K562 (cell line): Measurements from ENCODE around the gene RPRD1B. TPM values are rescaled to one million over a fixed set of nuclear protein-coding genes. Genes with fewer than 3 reads are reported as not detected.

Source experiments
- ARID2 ChIP-seq: fragments of 450-650 bp; IDR thresholded peaks from 2 replicates; pipeline ENCODE4 v1.6.1; 2017; ENCODE audit warnings: antibody characterized with exemption, mild to moderate bottlenecking
- ATF1 ChIP-seq, 2 experiments: fragments of 450-650 bp in 1 of 2; IDR thresholded peaks; 2 replicates each; pipeline ENCODE4 v1.6.1; 2016; ENCODE audit warnings: missing compliant biosample characterization in 1 of 2, missing genetic modification characterization in 1 of 2
- E2F5 ChIP-seq: sonication (generic); formaldehyde crosslinking; IDR thresholded peaks from 2 replicates; pipeline ENCODE4 v1.8.0; 2022; ENCODE audit warnings: mild to moderate bottlenecking, missing genetic modification reagents
- ETV1 ChIP-seq: fragments of 450-650 bp; conservative IDR thresholded peaks from 2 replicates; pipeline ENCODE4 v1.6.1; 2016; ENCODE audit warnings: missing genetic modification characterization, control low read depth, low read depth, missing compliant biosample characterization
- FOXK1 ChIP-seq: sonication (generic); formaldehyde crosslinking; IDR thresholded peaks from 2 replicates; pipeline ENCODE4 v1.8.0; 2022; ENCODE audit warnings: missing genetic modification reagents, mild to moderate bottlenecking, borderline replicate concordance
- LEF1 ChIP-seq: fragments of 450-650 bp; IDR thresholded peaks from 2 replicates; pipeline ENCODE4 v1.6.1; 2016; ENCODE audit warnings: mild to moderate bottlenecking
- MEIS2 ChIP-seq: fragments of 450-650 bp; IDR thresholded peaks from 2 replicates; pipeline ENCODE4 v1.6.1; 2014; ENCODE audit warnings: mild to moderate bottlenecking; ENCODE audit not compliant: partially characterized antibody
- PBX2 ChIP-seq, 2 experiments: IDR thresholded peaks in 1 of 2; conservative IDR thresholded peaks in 1 of 2; 2 replicates each; pipeline ENCODE4 v1.6.1; 2016; ENCODE audit warnings: low read depth in 2 of 2, mild to moderate bottlenecking in 1 of 2, missing compliant biosample characterization in 1 of 2, missing genetic modification characterization in 1 of 2, moderate library complexity in 1 of 2
- POLR2A ChIP-seq: fragments of 450-650 bp; conservative IDR thresholded peaks from 2 replicates; pipeline ENCODE4 v1.6.1; 2016
- SMARCB1 ChIP-seq: IDR thresholded peaks from 2 replicates; pipeline ENCODE4 v1.6.1; 2011; ENCODE audit warnings: improper control_type of control experiment, low read depth; ENCODE audit not compliant: insufficient read length
- SMARCC2 ChIP-seq: fragments of 450-650 bp; IDR thresholded peaks from 2 replicates; pipeline ENCODE4 v1.6.1; 2017; ENCODE audit warnings: antibody characterized with exemption, moderate library complexity, mild to moderate bottlenecking, low read depth
- USF1 ChIP-seq: sonication (generic); formaldehyde crosslinking; IDR thresholded peaks from 2 replicates; pipeline ENCODE4 v1.9.0; 2022; ENCODE audit warnings: mild to moderate bottlenecking, missing genetic modification reagents
- ZNF175 ChIP-seq: fragments of 200-800 bp; sonication (Bioruptor generic); IDR thresholded peaks from 2 replicates; pipeline ENCODE4 v1.6.1; 2016; ENCODE audit warnings: low read depth, mild to moderate bottlenecking, missing genetic modification characterization, missing compliant biosample characterization
- ZNF512 ChIP-seq: IDR thresholded peaks from 2 replicates; pipeline ENCODE4 v1.6.1; 2016; ENCODE audit warnings: missing genetic modification characterization, missing compliant biosample characterization
- polyA plus RNA-seq, 8 experiments: library from polyadenylated mRNA; depleted of rRNA in 4 of 8; stranded (reverse) in 5 of 8; unstranded in 3 of 8; fragments of >200 nt; fragmentation: Nextera tagmentation in 2 of 8; fragmentation: Illumina TruSeq in 1 of 8; extraction: Ambion mirVana in 2 of 8; extraction: Trizol in 1 of 8; gene quantifications; 2 replicates each; pipeline versions ENCODE4 v1.2.1 to v1.2.3, GENCODE V29; 2011 to 2014; ENCODE audit warnings: inconsistent platforms in 1 of 8, missing spikeins in 1 of 8
- total RNA-seq, 7 experiments: library from RNA; depleted of rRNA in 6 of 7; stranded (reverse); fragments of >200 nt in 6 of 7; fragmentation: Illumina TruSeq in 2 of 7; extraction: Trizol in 2 of 7; gene quantifications; 2 replicates each; pipeline versions ENCODE4 v1.2.1 to v1.2.3, GENCODE V29; 2011 to 2021; ENCODE audit warnings: low replicate concordance in 1 of 7
- TF ChIP-seq, protein P1 (sequence below): fragments of 250-450 bp; sonication (Bioruptor Pico); IDR thresholded peaks from 2 replicates; pipeline ENCODE4 v1.4.0; 2020; ENCODE audit warnings: borderline replicate concordance
- TF ChIP-seq, protein P2 (sequence below), 2 experiments: fragments of 200-800 bp in 1 of 2; sonication (Bioruptor generic) in 1 of 2; sonication (generic) in 1 of 2; formaldehyde crosslinking in 1 of 2; IDR thresholded peaks in 1 of 2; conservative IDR thresholded peaks in 1 of 2; 2 replicates each; pipeline versions ENCODE4 v1.5.0 to v1.6.1; 2016 to 2020; ENCODE audit warnings: missing compliant biosample characterization in 1 of 2, missing genetic modification characterization in 1 of 2, missing genetic modification reagents in 1 of 2

The RPRD1B gene
- total and polyA plus RNA-seq, 9 of the 15 experiments (the other 6 are each of a cell fraction or from before 2014, with no cell fraction given): 5.5 to 43.0 (median 24.4) TPM

GRCh38 chr20:38091441-38092216 lies 58.1 kb downstream of the RPRD1B start (continued):
- TF ChIP-seq ZNF512: no peak
- TF ChIP-seq, protein P1, sequence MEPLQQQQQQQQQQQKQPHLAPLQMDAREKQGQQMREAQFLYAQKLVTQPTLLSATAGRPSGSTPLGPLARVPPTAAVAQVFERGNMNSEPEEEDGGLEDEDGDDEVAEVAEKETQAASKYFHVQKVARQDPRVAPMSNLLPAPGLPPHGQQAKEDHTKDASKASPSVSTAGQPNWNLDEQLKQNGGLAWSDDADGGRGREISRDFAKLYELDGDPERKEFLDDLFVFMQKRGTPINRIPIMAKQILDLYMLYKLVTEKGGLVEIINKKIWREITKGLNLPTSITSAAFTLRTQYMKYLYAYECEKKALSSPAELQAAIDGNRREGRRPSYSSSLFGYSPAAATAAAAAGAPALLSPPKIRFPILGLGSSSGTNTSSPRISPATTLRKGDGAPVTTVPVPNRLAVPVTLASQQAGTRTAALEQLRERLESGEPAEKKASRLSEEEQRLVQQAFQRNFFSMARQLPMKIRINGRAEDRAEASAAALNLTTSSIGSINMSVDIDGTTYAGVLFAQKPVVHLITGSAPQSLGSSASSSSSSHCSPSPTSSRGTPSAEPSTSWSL (CRISPR knock-in tag): no peak
- no peak for TF ChIP-seq E2F5 (CRISPR knock-in tag)
- TF ChIP-seq FOXK1 (CRISPR knock-in tag): no peak
- TF ChIP-seq, protein P2, sequence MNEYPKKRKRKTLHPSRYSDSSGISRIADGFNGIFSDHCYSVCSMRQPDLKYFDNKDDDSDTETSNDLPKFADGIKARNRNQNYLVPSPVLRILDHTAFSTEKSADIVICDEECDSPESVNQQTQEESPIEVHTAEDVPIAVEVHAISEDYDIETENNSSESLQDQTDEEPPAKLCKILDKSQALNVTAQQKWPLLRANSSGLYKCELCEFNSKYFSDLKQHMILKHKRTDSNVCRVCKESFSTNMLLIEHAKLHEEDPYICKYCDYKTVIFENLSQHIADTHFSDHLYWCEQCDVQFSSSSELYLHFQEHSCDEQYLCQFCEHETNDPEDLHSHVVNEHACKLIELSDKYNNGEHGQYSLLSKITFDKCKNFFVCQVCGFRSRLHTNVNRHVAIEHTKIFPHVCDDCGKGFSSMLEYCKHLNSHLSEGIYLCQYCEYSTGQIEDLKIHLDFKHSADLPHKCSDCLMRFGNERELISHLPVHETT (CRISPR knock-in tag; conservative IDR thresholded peaks at IDR 0.05 in 1 of 2, IDR thresholded peaks at IDR 0.05 in 1 of 2): peak in 1 of 2 experiments; percentile 54; a peak in 1 of 4 replicates
- TF ChIP-seq ZNF175 (CRISPR knock-in tag): peak; percentile 75
- TF ChIP-seq PBX2 (CRISPR knock-in tag; IDR thresholded peaks at IDR 0.05; ENCODE audit: low read depth): no peak
- peak; percentile 91 for TF ChIP-seq PBX2 (tag; conservative IDR thresholded peaks at IDR 0.05; ENCODE audit: low read depth)
- no peak for TF ChIP-seq SMARCC2
- no peak for TF ChIP-seq ATF1 (CRISPR knock-in tag; IDR thresholded peaks at IDR 0.05)
- TF ChIP-seq ATF1 (tag; IDR thresholded peaks at IDR 0.05): peak; percentile 63
- no peak for TF ChIP-seq ETV1 (tag)
- TF ChIP-seq ARID2: no peak
- no peak for TF ChIP-seq SMARCB1
- TF ChIP-seq LEF1: 0 out of 2 replicates have a peak, but pooled peaks have one; percentile 32
- TF ChIP-seq USF1 (CRISPR knock-in tag): no peak
- TF ChIP-seq MEIS2: peak; percentile 94
- no peak for TF ChIP-seq POLR2A
